ENCODE measurements around the gene PKIG. TPM values are rescaled to one million over a fixed set of nuclear protein-coding genes. Genes with fewer than 3 reads are reported as not detected.

The PKIG gene
- total and polyA plus RNA-seq, 10 of the 15 experiments (the other 5 are each of a cell fraction or from before 2014, with no cell fraction given) = 5.7 to 82.3 (median 39.7) TPM

DNA sequence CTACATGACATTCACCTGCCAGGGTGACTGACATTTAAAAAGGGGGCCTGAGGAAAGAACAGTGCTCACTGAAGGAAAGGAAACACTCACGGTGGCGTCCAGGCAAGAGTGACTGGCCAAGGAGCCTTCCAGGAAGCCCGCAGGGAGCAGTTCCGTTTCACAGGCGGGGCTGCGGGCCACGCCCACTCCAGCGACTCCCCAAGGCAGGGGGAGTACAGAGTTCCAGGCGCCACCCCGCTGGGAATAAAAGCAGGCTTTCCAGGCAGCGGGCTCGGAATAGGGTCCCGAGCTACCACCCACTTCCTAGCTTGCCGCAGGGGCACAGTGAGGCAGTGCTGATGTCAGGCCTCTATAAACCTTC lies 34.2 kb downstream of the PKIG start (continued):
- TF ChIP-seq, protein P1, sequence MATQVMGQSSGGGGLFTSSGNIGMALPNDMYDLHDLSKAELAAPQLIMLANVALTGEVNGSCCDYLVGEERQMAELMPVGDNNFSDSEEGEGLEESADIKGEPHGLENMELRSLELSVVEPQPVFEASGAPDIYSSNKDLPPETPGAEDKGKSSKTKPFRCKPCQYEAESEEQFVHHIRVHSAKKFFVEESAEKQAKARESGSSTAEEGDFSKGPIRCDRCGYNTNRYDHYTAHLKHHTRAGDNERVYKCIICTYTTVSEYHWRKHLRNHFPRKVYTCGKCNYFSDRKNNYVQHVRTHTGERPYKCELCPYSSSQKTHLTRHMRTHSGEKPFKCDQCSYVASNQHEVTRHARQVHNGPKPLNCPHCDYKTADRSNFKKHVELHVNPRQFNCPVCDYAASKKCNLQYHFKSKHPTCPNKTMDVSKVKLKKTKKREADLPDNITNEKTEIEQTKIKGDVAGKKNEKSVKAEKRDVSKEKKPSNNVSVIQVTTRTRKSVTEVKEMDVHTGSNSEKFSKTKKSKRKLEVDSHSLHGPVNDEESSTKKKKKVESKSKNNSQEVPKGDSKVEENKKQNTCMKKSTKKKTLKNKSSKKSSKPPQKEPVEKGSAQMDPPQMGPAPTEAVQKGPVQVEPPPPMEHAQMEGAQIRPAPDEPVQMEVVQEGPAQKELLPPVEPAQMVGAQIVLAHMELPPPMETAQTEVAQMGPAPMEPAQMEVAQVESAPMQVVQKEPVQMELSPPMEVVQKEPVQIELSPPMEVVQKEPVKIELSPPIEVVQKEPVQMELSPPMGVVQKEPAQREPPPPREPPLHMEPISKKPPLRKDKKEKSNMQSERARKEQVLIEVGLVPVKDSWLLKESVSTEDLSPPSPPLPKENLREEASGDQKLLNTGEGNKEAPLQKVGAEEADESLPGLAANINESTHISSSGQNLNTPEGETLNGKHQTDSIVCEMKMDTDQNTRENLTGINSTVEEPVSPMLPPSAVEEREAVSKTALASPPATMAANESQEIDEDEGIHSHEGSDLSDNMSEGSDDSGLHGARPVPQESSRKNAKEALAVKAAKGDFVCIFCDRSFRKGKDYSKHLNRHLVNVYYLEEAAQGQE (IDR thresholded peaks at IDR 0.05; ENCODE audit: low read depth, low read length) = no peak
- no peak for TF ChIP-seq ZNF274 (IDR thresholded peaks at IDR 0.05; ENCODE audit: insufficient read depth, insufficient read length)
- TF ChIP-seq HDAC6 (IDR thresholded peaks at IDR 0.05; ENCODE audit: unreplicated experiment) = no peak
- TF ChIP-seq MXI1 (IDR thresholded peaks at IDR 0.05; ENCODE audit: low read depth, low read length) = no peak
- no peak for TF ChIP-seq BCL11A (IDR thresholded peaks at IDR 0.05; ENCODE audit: low read depth, low read length)

DNA sequence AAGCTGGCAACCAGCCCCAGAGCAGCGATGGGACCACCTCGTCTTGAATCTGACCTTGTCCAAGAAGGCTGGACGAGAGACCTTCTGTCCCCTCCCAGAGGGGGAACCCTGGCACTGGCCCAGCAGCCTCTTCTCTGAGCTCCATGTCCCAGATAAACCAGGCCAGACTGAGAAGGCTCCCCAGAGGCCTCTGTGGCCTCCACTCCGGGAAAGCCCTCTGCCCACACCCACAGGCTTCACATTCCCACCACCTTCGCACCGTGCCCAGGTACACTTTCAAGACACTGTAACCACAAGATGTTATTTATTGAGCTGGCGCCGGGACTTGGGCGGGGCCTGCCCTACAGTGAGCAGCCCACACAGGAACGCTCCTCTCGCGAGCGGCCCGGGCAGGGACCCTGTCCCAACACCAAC lies 35.9 kb downstream of the PKIG start:
- H3K27me3 ChIP-seq (replicated peaks in 1 of 2; ENCODE audit: control insufficient read depth in 2 of 2, insufficient read depth in 2 of 2, low read length in 1 of 2) = no peaks in the 10 kb centered on the region
- no peak overlapping the region for H3K9ac ChIP-seq (ENCODE audit: control insufficient read depth, insufficient read depth, low read length)
- H3K4me1 ChIP-seq (ENCODE audit: control insufficient read depth, insufficient read depth, low read length) = peaks cover 17% of the 10 kb centered on the region
- 48% methylated on average over 14 of the region's 14 CpGs for WGBS (ENCODE audit: insufficient coverage, insufficient replicate concordance, low lambda C conversion rate, missing lambda C conversion rate)
- ATAC-seq (peak; percentile 60), DNase-seq (ENCODE audit: low read depth, low spot score) (no peak), FAIRE-seq (no peak)
- H2AFZ ChIP-seq (ENCODE audit: control insufficient read depth, low read depth, low read length) = no peak overlapping the region
- no peak overlapping the region for H3K4me2 ChIP-seq (ENCODE audit: control insufficient read depth, insufficient read depth)
- TSS peak; percentile 27 for BruUV-seq (replicated peaks)
- RAD21 ChIA-PET (ENCODE audit: unreplicated experiment) = interaction anchor here (0.7 to 3.7 kb wide), 11 partner anchors 8 to 98 kb away, joined by 3 to 37 read pairs (median 4); no protein-coding TSS in a partner anchor
- intact Hi-C loops (cut with micrococcal nuclease; ENCODE audit: unreplicated experiment) (no loop called here), in situ Hi-C loops (cut with MboI) (no loop called here)
- no peaks in the 10 kb centered on the region for H4K20me1 ChIP-seq (ENCODE audit: control insufficient read depth, insufficient read depth)
- H3K36me3 ChIP-seq (ENCODE audit: control insufficient read depth in 2 of 2, insufficient read depth in 2 of 2, low read length in 1 of 2) = peaks cover 33 to 51% of the 10 kb centered on the region in 2 experiments
- CTCF ChIA-PET = interaction anchor here (0.6 to 6.3 kb wide), 12 partner anchors 8 to 948 kb away, joined by 3 to 57 read pairs (median 4); no protein-coding TSS in a partner anchor
- no peaks in the 10 kb centered on the region; the same call in 1 of the 3 replicates for H3K9me3 ChIP-seq (replicated peaks; ENCODE audit: control insufficient read depth, insufficient read depth, low read length)
- TF ChIP-seq, protein P2, sequence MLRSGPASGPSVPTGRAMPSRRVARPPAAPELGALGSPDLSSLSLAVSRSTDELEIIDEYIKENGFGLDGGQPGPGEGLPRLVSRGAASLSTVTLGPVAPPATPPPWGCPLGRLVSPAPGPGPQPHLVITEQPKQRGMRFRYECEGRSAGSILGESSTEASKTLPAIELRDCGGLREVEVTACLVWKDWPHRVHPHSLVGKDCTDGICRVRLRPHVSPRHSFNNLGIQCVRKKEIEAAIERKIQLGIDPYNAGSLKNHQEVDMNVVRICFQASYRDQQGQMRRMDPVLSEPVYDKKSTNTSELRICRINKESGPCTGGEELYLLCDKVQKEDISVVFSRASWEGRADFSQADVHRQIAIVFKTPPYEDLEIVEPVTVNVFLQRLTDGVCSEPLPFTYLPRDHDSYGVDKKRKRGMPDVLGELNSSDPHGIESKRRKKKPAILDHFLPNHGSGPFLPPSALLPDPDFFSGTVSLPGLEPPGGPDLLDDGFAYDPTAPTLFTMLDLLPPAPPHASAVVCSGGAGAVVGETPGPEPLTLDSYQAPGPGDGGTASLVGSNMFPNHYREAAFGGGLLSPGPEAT (IDR thresholded peaks at IDR 0.05; ENCODE audit: low read depth) = 0 out of 2 replicates have a peak, but pooled peaks have one; percentile 21
- TF ChIP-seq IKZF2 (IDR thresholded peaks at IDR 0.05) (peak; percentile 27 to 45; a peak in 2 of 4 replicates), MEF2B (IDR thresholded peaks at IDR 0.05; ENCODE audit: partially characterized antibody, poor library complexity, severe bottlenecking) (peak; percentile 65), IKZF1 (conservative IDR thresholded peaks at IDR 0.05) (peak; percentile 55), RUNX3 (IDR thresholded peaks at IDR 0.05; ENCODE audit: low read length) (peak; percentile 63), TCF3 (IDR thresholded peaks at IDR 0.05; ENCODE audit: borderline replicate concordance, insufficient read depth, low read depth, low read length) (no peak), PAX5 (IDR thresholded peaks at IDR 0.05; ENCODE audit: borderline replicate concordance, low read depth, low read length) (0 out of 2 replicates have a peak, but pooled peaks have one; percentile 9)
- TF ChIP-seq, protein P3, sequence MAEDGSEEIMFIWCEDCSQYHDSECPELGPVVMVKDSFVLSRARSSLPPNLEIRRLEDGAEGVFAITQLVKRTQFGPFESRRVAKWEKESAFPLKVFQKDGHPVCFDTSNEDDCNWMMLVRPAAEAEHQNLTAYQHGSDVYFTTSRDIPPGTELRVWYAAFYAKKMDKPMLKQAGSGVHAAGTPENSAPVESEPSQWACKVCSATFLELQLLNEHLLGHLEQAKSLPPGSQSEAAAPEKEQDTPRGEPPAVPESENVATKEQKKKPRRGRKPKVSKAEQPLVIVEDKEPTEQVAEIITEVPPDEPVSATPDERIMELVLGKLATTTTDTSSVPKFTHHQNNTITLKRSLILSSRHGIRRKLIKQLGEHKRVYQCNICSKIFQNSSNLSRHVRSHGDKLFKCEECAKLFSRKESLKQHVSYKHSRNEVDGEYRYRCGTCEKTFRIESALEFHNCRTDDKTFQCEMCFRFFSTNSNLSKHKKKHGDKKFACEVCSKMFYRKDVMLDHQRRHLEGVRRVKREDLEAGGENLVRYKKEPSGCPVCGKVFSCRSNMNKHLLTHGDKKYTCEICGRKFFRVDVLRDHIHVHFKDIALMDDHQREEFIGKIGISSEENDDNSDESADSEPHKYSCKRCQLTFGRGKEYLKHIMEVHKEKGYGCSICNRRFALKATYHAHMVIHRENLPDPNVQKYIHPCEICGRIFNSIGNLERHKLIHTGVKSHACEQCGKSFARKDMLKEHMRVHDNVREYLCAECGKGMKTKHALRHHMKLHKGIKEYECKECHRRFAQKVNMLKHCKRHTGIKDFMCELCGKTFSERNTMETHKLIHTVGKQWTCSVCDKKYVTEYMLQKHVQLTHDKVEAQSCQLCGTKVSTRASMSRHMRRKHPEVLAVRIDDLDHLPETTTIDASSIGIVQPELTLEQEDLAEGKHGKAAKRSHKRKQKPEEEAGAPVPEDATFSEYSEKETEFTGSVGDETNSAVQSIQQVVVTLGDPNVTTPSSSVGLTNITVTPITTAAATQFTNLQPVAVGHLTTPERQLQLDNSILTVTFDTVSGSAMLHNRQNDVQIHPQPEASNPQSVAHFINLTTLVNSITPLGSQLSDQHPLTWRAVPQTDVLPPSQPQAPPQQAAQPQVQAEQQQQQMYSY (CRISPR knock-in tag; IDR thresholded peaks at IDR 0.05) = no peak
- peak overlapping the region; percentile 6; the same call in 1 of the 2 replicates for H3K27ac ChIP-seq (ENCODE audit: control insufficient read depth, insufficient read depth)
- POLR2A ChIA-PET = interaction anchor here (0.8 to 1.3 kb wide), 3 partner anchors 24 to 65 kb away, joined by 3 to 4 read pairs (median 4); partner anchors contain the start of gene ADA
- H3K4me3 ChIP-seq = no peak overlapping the region
- no peaks in the 10 kb centered on the region for H3K79me2 ChIP-seq (ENCODE audit: control insufficient read depth, insufficient read depth, low read length)
- SMC1A ChIA-PET (ENCODE audit: uncharacterized antibody, unreplicated experiment) = interaction anchor here (0.6 to 3.0 kb wide), 13 partner anchors 8 to 156 kb away, joined by 3 to 33 read pairs (median 4); partner anchors contain the start of gene PKIG
